ENCODE data around the gene RGMA. TPM values are rescaled to one million over a fixed set of nuclear protein-coding genes. Genes with fewer than 3 reads are reported as not detected.

RGMA gene
- total and polyA plus RNA-seq, 2 of the 8 experiments (the other 6 are each of a cell fraction or from before 2014, with no cell fraction given), result 19.9 to 39.8 TPM

DNA sequence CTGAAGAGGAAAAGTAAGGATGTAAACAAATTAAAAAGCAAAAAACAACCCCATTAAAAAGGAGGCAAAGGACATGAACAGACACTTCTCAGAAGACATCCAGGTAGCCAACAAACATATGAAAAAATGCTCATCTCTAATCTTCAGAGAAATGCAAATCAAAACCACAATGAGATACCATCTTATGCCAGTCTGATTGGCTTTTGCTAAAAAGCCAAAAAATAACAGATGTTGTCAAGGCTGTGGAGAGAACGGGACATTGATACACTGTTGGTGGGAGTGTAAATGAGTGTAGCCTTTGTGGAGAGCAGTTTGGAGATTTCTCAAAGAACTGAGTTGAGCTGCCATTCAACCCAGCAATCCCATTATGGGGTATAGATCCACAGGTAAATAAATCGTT lies 18.6 kb upstream of the RGMA start:
- Histone ChIP-seq H4K91ac (replicated peaks; ENCODE audit: insufficient read length, low read length) (peak overlapping the region; percentile 61), H3K23me2 (ENCODE audit: low read depth, low read length) (no peaks in the 10 kb centered on the region), H2BK15ac (ENCODE audit: low read length) (peak overlapping the region; percentile 4; the same call in 1 of the 2 replicates), H3K27me3 (replicated peaks in 1 of 4; ENCODE audit: control insufficient read depth in 3 of 4, extremely low read depth in 1 of 4, insufficient read depth in 3 of 4, low read length in 3 of 4) (peaks cover 0 to 13% (median 6%) of the 10 kb centered on the region in 4 experiments; a peak in 6 of 7 replicates), H3K27ac (ENCODE audit: low read depth, low read length) (no peak overlapping the region), H2AFZ (ENCODE audit: low read length) (no peak overlapping the region), H3K4me3 (ENCODE audit: extremely low read depth in 1 of 4, insufficient read depth in 2 of 4, low read depth in 3 of 4, low read length in 4 of 4) (no peak overlapping the region), H3K18ac (ENCODE audit: extremely low read depth, low read length) (no peak overlapping the region), H2AK5ac (ENCODE audit: low read depth, low read length) (no peak overlapping the region), H3K4me1 (replicated peaks in 1 of 4; ENCODE audit: control insufficient read depth in 3 of 4, insufficient read depth in 4 of 4, low read length in 3 of 4) (peaks cover 0 to 20% (median 8%) of the 10 kb centered on the region in 4 experiments; a peak in 6 of 7 replicates), H2BK20ac (ENCODE audit: low read length) (no peak overlapping the region), H4K5ac (ENCODE audit: insufficient read length, low read depth, low read length) (no peak overlapping the region), H3K23ac (ENCODE audit: insufficient read length) (no peak overlapping the region), H3K56ac (replicated peaks; ENCODE audit: insufficient read length, low read depth, low read length) (no peak overlapping the region), H3K4me2 (ENCODE audit: insufficient read depth in 1 of 2, low read depth in 2 of 2, low read length in 2 of 2) (no peak overlapping the region), H2BK5ac (ENCODE audit: low read depth, low read length) (no peak overlapping the region), H3K36me3 (ENCODE audit: control insufficient read depth in 2 of 4, insufficient read depth in 4 of 4, low read length in 3 of 4) (no peaks in the 10 kb centered on the region), H4K20me1 (replicated peaks in 1 of 2; ENCODE audit: control insufficient read depth in 1 of 2, insufficient read depth in 2 of 2, low read length in 2 of 2) (no peaks in the 10 kb centered on the region), H3K79me1 (ENCODE audit: low read depth, low read length) (no peaks in the 10 kb centered on the region), H3K9ac (replicated peaks in 1 of 4; ENCODE audit: extremely low read depth in 1 of 4, low read depth in 3 of 4, low read length in 3 of 4) (no peak overlapping the region), H4K8ac (ENCODE audit: extremely low read depth, insufficient read depth, low read length) (no peak overlapping the region), H3K14ac (ENCODE audit: insufficient read length) (no peak overlapping the region), H3K9me3 (ENCODE audit: insufficient read depth in 2 of 2, low read depth in 1 of 2, low read length in 1 of 2) (no peaks in the 10 kb centered on the region), H3K79me2 (ENCODE audit: control insufficient read depth in 1 of 2, insufficient read depth in 2 of 2, low read length in 2 of 2) (no peaks in the 10 kb centered on the region), H3K4ac (replicated peaks; ENCODE audit: insufficient read length, low read depth, low read length) (no peak overlapping the region), H2BK120ac (replicated peaks; ENCODE audit: low read depth, low read length) (no peak overlapping the region), H2BK12ac (ENCODE audit: low read depth, low read length) (no peak overlapping the region)
- ChIA-PET CTCF (ENCODE audit: partially characterized antibody) (interaction anchor here (1.7 kb wide), 1 partner anchor 20 kb away, joined by 5 read pairs; no protein-coding TSS in a partner anchor), POLR2A (ENCODE audit: partially characterized antibody) (no interaction called here)
- no peak for FAIRE-seq
- WGBS, 2 experiments (ENCODE audit: extremely low coverage in 1 of 2, insufficient coverage in 1 of 2, insufficient read length in 1 of 2, insufficient replicate concordance in 2 of 2, low coverage in 1 of 2, low lambda C conversion rate in 2 of 2, missing lambda C conversion rate in 1 of 2), result 89% methylated on average over 2 of the region's 2 CpGs; no CpG with 5 or more reads in 1 of the 2 experiments
- DNase-seq (ENCODE audit: low read depth in 1 of 2, low spot score in 2 of 2), result no peak
- no peak for TF ChIP-seq CHD2 (IDR thresholded peaks at IDR 0.05; ENCODE audit: low read length)
- TF ChIP-seq BACH1 (IDR thresholded peaks at IDR 0.05; ENCODE audit: low read length), result no peak

Measured in H1 (cell line).